Gastrocnemius medialis (tissue), 4 donors: Measurements from ENCODE around the gene MRPL42.

ENCODE experiments used
- CTCF ChIP-seq, 5 experiments: fragments of 450-650 bp in 3 of 5; fragments of 200-600 bp in 2 of 5; sonication (generic) in 2 of 5; IDR thresholded peaks in 4 of 5; conservative IDR thresholded peaks in 1 of 5; 1 replicate in 4 of 5; 2 replicates in 1 of 5; pipeline ENCODE4 v1.5.1; 2016 to 2019; ENCODE audit warnings: antibody characterized with exemption in 5 of 5, mild to moderate bottlenecking in 3 of 5, moderate library complexity in 3 of 5
- POLR2A ChIP-seq, 2 donors: fragments of 450-650 bp; IDR thresholded peaks; one replicate each; pipeline ENCODE4 v1.6.1; 2017; ENCODE audit warnings: antibody characterized with exemption in 2 of 2, mild to moderate bottlenecking in 2 of 2, moderate library complexity in 2 of 2

- TF ChIP-seq POLR2A (IDR thresholded peaks at IDR 0.05) = no peak
- TF ChIP-seq CTCF (IDR thresholded peaks at IDR 0.05 in 4 of 5, conservative IDR thresholded peaks at IDR 0.05 in 1 of 5) = no peak
Measured at GRCh38 chr12:93518725-93519124, 51.4 kb downstream of the MRPL42 start.
